HG02642 (cell line): ENCODE measurements around the gene TAF4B.
"Not testable (repeated sequence)": the region's sequence is repeated elsewhere in the genome, so short reads cannot be mapped to it uniquely, and the experiment has no call there.

ENCODE experiments used
- ATAC-seq: cut with Tn5 transposase; IDR thresholded peaks from one replicate; pipeline ENCODE4 v1.9.1; 2021; ENCODE audit warnings: mild to moderate bottlenecking; ENCODE audit not compliant: unreplicated experiment, poor library complexity

TAF4B gene

GRCh38 chr18:26301681-26302080 lies 75.4 kb downstream of the TAF4B start:
- no peak for ATAC-seq

DNA sequence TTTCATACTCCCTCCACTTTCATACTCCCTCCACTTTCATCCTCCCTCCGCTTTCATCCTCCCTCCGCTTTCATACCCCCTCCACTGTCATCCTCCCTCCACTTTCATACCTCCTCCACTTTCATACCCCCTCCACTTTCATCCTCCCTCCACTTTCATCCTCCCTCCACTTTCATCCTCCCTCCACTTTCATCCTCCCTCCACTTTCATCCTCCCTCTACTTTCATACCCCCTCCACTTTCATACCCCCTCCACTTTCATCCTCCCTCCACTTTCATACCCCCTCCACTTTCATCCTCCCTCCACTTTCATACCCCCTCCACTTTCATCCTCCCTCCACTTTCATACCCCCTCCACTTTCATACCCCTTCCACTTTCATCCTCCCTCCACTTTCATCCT lies 77.0 kb downstream of the TAF4B start:
- not testable (repeated sequence) for ATAC-seq

- ATAC-seq: no peak
These were observed 78.3 kb downstream of the TAF4B start for GRCh38 chr18:26304511-26304910.

DNA sequence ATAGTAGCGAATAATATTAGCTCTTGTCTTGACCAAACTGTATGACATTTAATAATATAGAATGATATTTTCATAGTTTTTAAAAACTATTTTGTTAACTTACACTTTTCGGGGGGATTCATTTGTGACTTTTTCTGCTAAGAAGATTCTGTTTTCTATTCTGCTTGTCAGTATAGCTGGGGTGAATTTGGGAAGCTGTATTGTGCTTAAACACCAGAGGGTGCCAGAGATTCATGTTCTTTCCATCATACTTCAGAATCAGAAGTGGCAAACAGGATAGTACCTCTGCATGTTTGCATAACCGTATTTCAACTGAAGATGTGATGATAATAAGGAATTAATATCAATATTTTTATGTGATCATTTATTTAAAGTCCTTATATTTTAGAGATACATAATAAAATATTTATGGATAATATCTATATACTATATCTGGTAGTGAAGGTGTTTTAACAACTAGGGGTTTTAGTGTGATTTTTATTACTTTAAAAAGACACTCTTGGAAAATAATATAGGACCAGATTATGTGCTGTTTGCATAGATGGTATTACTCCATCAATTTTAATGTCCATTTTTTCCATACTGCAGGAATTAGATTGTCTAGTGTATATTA lies 81.0 kb downstream of the TAF4B start:
- ATAC-seq: no peak

- no peak for ATAC-seq
These were observed 83.0 kb downstream of the TAF4B start for GRCh38 chr18:26309281-26309680.

DNA sequence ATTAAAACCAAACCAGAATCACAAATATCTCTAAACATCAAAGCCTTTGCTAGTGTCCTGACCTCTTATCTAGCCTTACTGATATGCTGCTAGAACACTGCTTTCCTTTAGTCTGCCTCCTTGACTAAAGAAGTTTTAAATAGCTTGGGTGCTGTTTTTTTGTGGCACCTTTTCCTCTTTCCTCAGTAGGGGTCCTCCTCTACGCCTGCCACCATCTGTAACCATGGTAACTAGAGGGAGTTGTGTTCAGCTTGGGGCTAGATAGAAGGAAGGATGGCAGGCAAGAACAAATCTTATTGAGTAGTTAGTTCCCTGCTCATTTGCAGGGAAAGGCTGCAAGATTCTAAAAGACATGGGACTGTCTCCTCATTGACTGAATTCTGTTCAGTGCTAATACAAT lies 86.0 kb downstream of the TAF4B start:
- no peak for ATAC-seq

DNA sequence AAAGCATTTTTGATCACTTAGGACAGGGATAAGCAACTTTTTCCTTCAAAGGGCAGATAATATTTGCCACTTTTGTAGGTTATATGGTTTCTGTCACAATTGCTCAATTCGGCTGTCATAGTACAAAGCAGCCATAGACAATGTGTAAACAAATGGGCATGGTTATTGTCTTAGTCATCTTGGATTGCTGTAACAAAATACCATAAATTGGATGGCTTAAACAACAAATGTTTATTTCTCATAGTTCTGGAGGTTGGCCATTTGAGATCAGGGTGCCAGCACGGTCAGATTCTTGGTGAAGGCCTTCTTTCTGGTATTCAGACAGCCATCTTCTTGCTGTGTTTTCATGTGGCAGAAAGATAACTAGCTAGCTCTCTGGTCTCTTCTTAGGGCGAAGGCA lies 91.2 kb downstream of the TAF4B start:
- no peak for ATAC-seq

- no peak for ATAC-seq
These were observed 94.4 kb downstream of the TAF4B start for GRCh38 chr18:26320686-26321085.

- ATAC-seq: no peak
These were observed 96.8 kb downstream of the TAF4B start for GRCh38 chr18:26322890-26323653.

DNA sequence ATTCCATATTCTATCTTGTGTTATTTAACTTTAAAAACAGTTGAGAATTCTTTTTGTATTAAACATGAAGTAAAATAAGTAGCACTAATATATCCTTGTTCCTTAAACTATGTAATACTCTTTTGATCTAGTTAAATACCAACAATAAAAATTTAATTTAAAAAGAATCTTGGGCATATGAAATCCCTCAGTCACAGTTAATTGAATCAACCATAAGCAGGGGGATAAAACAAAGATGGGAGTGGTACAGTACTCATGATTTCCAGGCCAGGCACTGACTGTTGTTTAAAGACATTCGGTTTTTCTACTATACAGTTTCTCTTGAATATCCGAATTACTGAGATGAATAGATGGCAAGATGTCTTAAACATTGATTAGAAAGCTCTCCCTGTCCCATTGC lies 99.5 kb downstream of the TAF4B start:
- ATAC-seq: no peak

GRCh38 chr18:26327062-26327461 lies 100.8 kb downstream of the TAF4B start:
- no peak for ATAC-seq

GRCh38 chr18:26332991-26333390 lies 106.7 kb downstream of the TAF4B start:
- no peak for ATAC-seq

DNA sequence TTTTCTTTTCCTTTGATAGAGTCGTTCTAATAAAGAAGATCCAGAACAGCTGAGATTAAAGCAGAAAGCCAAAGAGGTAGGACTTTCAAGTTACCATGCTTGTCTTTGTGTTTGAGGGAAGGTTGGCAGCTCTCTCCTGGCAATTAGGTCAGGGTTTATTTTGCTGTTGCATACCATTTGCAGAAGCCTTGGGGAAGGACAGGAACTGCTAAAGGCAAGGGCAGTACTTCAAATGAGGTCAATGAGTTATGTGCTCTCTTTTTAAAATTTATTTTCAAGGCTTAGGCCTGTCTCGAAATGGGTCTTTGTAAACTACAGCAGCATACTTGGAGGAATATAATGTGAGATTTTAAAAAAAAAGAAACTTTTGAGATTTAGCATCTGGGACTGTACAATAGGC lies 108.9 kb downstream of the TAF4B start:
- no peak for ATAC-seq

GRCh38 chr18:26335571-26336487 lies 109.6 kb downstream of the TAF4B start:
- no peak for ATAC-seq

DNA sequence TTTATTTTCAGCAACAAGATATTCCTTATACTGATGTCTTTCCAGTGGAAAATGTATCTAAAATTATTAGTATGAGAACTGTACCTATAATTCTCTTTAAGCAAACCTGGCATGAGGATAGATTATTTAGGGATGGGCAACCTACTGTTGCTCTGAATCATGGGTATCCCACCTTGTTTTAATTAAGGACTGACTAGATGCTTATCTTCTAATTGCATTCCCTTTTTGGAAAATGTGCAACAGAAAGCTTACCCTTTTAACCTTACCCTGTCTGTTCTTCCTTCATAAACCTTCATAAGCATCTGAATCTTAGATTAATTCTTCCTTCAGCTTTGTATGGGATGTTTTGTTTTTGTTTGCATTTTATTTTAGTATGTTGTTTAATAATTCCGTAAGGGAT lies 110.3 kb downstream of the TAF4B start:
- ATAC-seq: no peak

DNA sequence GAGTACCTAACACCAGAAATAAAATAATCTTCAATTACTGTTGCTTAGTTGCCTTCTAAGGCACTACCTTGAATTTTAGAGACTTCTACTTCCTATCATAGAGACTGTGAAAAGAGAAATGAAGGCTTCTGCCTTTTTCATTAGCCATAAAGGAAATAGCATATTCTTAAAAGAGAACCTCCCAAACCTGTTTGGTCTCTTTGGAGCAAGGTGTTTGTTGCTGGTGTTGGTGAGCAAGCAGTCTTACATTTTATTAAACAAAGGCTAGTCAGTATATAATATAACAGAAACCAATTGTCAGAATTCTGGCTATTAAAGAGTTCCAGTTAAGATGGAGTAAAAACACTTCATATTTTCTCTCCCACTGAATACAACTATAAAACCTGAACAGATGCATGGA lies 116.4 kb downstream of the TAF4B start:
- ATAC-seq: no peak

DNA sequence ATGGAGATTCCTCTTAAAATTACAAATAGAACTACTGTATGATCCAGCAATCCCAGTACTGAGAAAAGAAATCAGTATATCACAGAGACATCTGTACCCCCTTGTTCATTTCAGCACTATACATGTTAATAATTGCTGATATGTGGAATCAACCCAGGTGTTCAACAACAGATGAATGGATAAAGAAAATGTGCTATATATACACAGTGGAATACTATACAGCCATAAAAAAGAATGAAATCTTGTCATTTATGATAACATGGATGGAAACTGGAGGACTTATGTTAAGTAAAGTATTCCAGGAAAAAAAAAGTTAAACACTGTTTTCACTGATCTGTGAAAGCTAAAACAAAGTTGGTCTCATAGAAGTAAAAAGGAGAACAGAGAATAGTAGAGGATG lies 124.7 kb downstream of the TAF4B start:
- no peak for ATAC-seq

DNA sequence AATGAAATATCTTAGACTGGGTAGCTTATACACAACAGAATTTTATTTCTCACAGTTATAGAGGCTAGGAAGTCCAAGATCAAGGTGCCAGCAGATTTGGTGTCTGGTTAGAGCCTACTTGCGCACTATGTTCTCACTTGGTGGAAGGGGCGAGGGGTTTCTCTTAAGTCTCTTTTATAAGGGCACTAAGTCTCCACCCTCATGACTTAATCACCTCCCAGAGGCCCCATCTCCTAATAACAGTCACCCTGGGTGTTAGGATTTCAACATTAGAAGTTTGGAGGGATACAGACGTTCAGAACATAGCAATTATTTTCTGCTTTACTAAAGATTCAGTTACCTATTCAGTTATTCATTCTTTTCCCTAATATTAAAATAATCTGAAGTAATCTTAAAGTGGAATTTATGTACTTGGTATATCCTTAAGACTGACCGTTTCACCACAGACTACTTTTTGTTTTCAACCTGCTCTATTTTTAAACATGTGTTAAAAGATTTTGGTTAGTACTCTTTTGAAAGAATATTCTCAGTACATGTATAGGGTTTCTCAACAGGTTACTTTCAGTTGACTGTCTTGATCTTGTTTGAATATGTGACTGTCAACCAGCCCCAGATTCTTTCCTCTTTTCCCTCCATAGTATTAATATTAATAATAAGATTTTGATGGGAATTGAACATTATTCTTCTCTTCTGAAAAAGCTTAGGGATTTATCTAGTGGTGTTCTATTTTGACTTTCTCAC lies 130.0 kb downstream of the TAF4B start:
- ATAC-seq: peak; percentile 66

DNA sequence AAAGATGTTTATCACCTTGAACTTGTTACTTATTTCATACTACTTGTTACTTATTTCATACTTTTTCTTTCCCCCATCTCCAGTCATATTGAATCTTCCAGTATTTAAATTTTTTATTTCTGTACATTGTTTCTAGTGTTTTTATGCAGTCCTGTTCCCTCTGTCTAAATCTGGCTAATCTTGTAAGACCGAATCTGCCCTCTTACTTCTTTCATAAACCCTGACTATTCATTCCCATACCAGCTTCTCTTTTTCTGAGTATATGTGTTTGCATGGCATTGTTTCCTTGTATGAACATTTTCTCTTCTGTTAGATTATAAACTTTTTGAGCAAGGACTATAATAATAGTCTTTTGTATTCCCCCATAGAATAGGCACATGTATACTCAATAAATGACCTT lies 131.7 kb downstream of the TAF4B start:
- no peak for ATAC-seq

- ATAC-seq: no peak
These were observed 135.8 kb downstream of the TAF4B start for GRCh38 chr18:26362021-26362420.
